Natural killer cell (primary cell): ENCODE measurements around the gene B3GALT6. TPM values are rescaled to one million over a fixed set of nuclear protein-coding genes. Genes with fewer than 3 reads are reported as not detected.
"Not testable (repeated sequence)": the region's sequence is repeated elsewhere in the genome, so short reads cannot be mapped to it uniquely, and the experiment has no call there.

Experiments
- ATAC-seq, 3 donors: fragments of 150-1000 bp in 2 of 3; fragments of 200-7000 bp in 1 of 3; cut with Tn5 transposase; 1 replicate in 1 of 3; 2 replicates in 2 of 3; pipeline ENCODE4 v1.10.0; 2021; ENCODE audit warnings: mild to moderate bottlenecking in 2 of 3, moderate library complexity in 2 of 3
- DNase-seq, 2 donors: peaks; one replicate each; pipeline versions ENCODE4 v3.0.0 to v3.0.0-alpha.2; 2013 to 2021; ENCODE audit warnings: mixed read lengths in 1 of 2
- H3K27ac ChIP-seq: one replicate; pipeline ENCODE4 v1.5.1; 2013; ENCODE audit warnings: mild to moderate bottlenecking, low read length
- H3K27me3 ChIP-seq: one replicate; pipeline ENCODE4 v1.6.1; 2013; ENCODE audit warnings: low read length; ENCODE audit not compliant: control insufficient read depth, insufficient read depth
- H3K36me3 ChIP-seq: one replicate; pipeline ENCODE4 v1.6.1; 2013; ENCODE audit warnings: low read length; ENCODE audit not compliant: control insufficient read depth, insufficient read depth
- H3K4me1 ChIP-seq: one replicate; pipeline ENCODE4 v1.6.1; 2013; ENCODE audit warnings: low read length; ENCODE audit not compliant: control insufficient read depth, insufficient read depth
- H3K4me3 ChIP-seq: one replicate; pipeline ENCODE4 v1.5.1; 2013; ENCODE audit warnings: low read length
- H3K9me3 ChIP-seq: one replicate; pipeline ENCODE4 v1.6.1; 2013; ENCODE audit warnings: low read length; ENCODE audit not compliant: control insufficient read depth, insufficient read depth
- H3K27ac Mint-ChIP-seq, 2 donors: one replicate each; pipeline ENCODE4 v1.8.0; 2022; ENCODE audit warnings: mild to moderate bottlenecking in 2 of 2, mixed read lengths in 2 of 2, moderate library complexity in 1 of 2
- H3K27me3 Mint-ChIP-seq, 2 donors: one replicate each; pipeline ENCODE4 v1.8.0; 2022; ENCODE audit warnings: low read depth in 2 of 2, mixed read lengths in 2 of 2
- H3K36me3 Mint-ChIP-seq: one replicate; pipeline ENCODE4 v1.8.0; 2022; ENCODE audit warnings: mixed read lengths
- H3K4me1 Mint-ChIP-seq, 2 donors: one replicate each; pipeline ENCODE4 v1.8.0; 2022; ENCODE audit warnings: mixed read lengths in 2 of 2
- H3K4me3 Mint-ChIP-seq: one replicate; pipeline ENCODE4 v1.8.0; 2022; ENCODE audit warnings: mild to moderate bottlenecking, moderate library complexity, mixed read lengths
- H3K9me3 Mint-ChIP-seq, 2 donors: one replicate each; pipeline ENCODE4 v1.8.0; 2022; ENCODE audit warnings: mixed read lengths in 2 of 2
- CTCF ChIP-seq: fragments of 200-600 bp; IDR thresholded peaks from one replicate; pipeline ENCODE4 v1.8.0; 2022; ENCODE audit warnings: antibody characterized with exemption
- WGBS: methylation state at CpG from one replicate; pipeline ENCODE4 v1.1.7; 2013; ENCODE audit warnings: missing lambda C conversion rate; ENCODE audit not compliant: insufficient coverage; 5-methylcytosine and 5-hydroxymethylcytosine counted together
- intact Hi-C: fragments of 100-400 bp; cut with micrococcal nuclease; formaldehyde crosslinking; loops from one replicate; pipeline ENCODE4 v1.14.2; 2022
- total RNA-seq, 4 donors: library from RNA; stranded (reverse); fragments of 120-200 nt in 1 of 4; gene quantifications; one replicate each; pipeline versions ENCODE4 v1.2.3 to v1.2.4, GENCODE V29; 2013 to 2022

B3GALT6 gene
- total RNA-seq, 3 donors from 2014 or later (not counting 1 experiment from before 2014, with no cell fraction given): 13.7 to 16.5 (median 16.3) TPM

GRCh38 chr1:1247341-1247913 is 15.4 kb downstream of the B3GALT6 start:
- Histone ChIP-seq H3K9me3 (no peaks in the 10 kb centered on the region), H3K27me3 (peaks cover 13% of the 10 kb centered on the region), H3K27ac (no peak overlapping the region), H3K4me1 (peaks cover 19% of the 10 kb centered on the region), H3K4me3 (no peak overlapping the region), H3K36me3 (no peaks in the 10 kb centered on the region)
- H3K4me3 Mint-ChIP-seq: no peak overlapping the region
- H3K27me3 Mint-ChIP-seq: no peaks in the 10 kb centered on the region
- intact Hi-C loops: no loop called here
- H3K4me1 Mint-ChIP-seq: peaks cover 0 to 11% of the 10 kb centered on the region in 2 donors
- DNase-seq (no peak), ATAC-seq (no peak)
- H3K27ac Mint-ChIP-seq: peak overlapping the region in 1 of 2 donors; percentile 40
- 77% methylated on average over 25 of the region's 25 CpGs for WGBS
- H3K36me3 Mint-ChIP-seq: no peaks in the 10 kb centered on the region
- TF ChIP-seq CTCF: no peak
- H3K9me3 Mint-ChIP-seq: no peaks in the 10 kb centered on the region

- peaks cover 13% of the 10 kb centered on the region for H3K27me3 ChIP-seq
- H3K27me3 Mint-ChIP-seq, intact Hi-C loops, H3K27ac ChIP-seq, H3K36me3 Mint-ChIP-seq, H3K36me3 ChIP-seq, H3K9me3 Mint-ChIP-seq, DNase-seq, H3K4me3 Mint-ChIP-seq, H3K4me3 ChIP-seq, ATAC-seq, H3K9me3 ChIP-seq: not testable (repeated sequence)
- 90% methylated on average over 11 of the region's 21 CpGs for WGBS
- peaks cover 7 to 11% of the 10 kb centered on the region in 2 donors for H3K4me1 Mint-ChIP-seq
- H3K4me1 ChIP-seq: peaks cover 19% of the 10 kb centered on the region
- H3K27ac Mint-ChIP-seq: peak overlapping the region in 1 of 2 donors; percentile 40
Measured at GRCh38 chr1:1248009-1248913, 16.2 kb downstream of the B3GALT6 start.

- ATAC-seq (peak; percentile 73 to 79 (median 75)), DNase-seq (peak in 1 of 2 donors; percentile 90)
- Histone ChIP-seq H3K9me3 (no peaks in the 10 kb centered on the region), H3K4me1 (peaks cover 19% of the 10 kb centered on the region), H3K27ac (peak overlapping the region; percentile 26), H3K36me3 (peaks cover 21% of the 10 kb centered on the region), H3K27me3 (peaks cover 6% of the 10 kb centered on the region), H3K4me3 (no peak overlapping the region)
- H3K4me1 Mint-ChIP-seq: peaks cover 7 to 11% of the 10 kb centered on the region in 2 donors
- intact Hi-C loops: loop anchor here (1.0 kb wide), 1 partner anchor 129 kb away; no protein-coding TSS in a partner anchor
- no peaks in the 10 kb centered on the region for H3K36me3 Mint-ChIP-seq
- H3K9me3 Mint-ChIP-seq: no peaks in the 10 kb centered on the region
- 52% methylated on average over 16 of the region's 16 CpGs for WGBS
- no peaks in the 10 kb centered on the region for H3K27me3 Mint-ChIP-seq
- peak overlapping the region; percentile 69 to 82 for H3K27ac Mint-ChIP-seq
- no peak overlapping the region for H3K4me3 Mint-ChIP-seq
- TF ChIP-seq CTCF: no peak
Measured at GRCh38 chr1:1250786-1251284, 18.8 kb downstream of the B3GALT6 start.

GRCh38 chr1:1253314-1253713 is 21.3 kb downstream of the B3GALT6 start:
- H3K4me3 ChIP-seq: no peak overlapping the region
- Mint-ChIP-seq H3K36me3 (no peaks in the 10 kb centered on the region), H3K4me1 (peaks cover 7 to 21% of the 10 kb centered on the region in 2 donors), H3K27ac (peak overlapping the region; percentile 42 to 78), H3K27me3 (no peaks in the 10 kb centered on the region), H3K9me3 (no peaks in the 10 kb centered on the region), H3K4me3 (no peak overlapping the region)
- peaks cover 19% of the 10 kb centered on the region for H3K4me1 ChIP-seq
- H3K9me3 ChIP-seq: no peaks in the 10 kb centered on the region
- no peaks in the 10 kb centered on the region for H3K27me3 ChIP-seq
- intact Hi-C loops: no loop called here
- over 99% methylated on average over 12 of the region's 12 CpGs for WGBS
- H3K27ac ChIP-seq: no peak overlapping the region
- ATAC-seq (no peak), DNase-seq (no peak)
- H3K36me3 ChIP-seq: peaks cover 32% of the 10 kb centered on the region
- no peak for TF ChIP-seq CTCF
